ENCODE results near the gene PPIG. TPM values are rescaled to one million over a fixed set of nuclear protein-coding genes. Genes with fewer than 3 reads are reported as not detected.

Gene PPIG
- total and polyA plus RNA-seq, 9 of the 15 experiments (the other 6 are each of a cell fraction or from before 2014, with no cell fraction given): 52.5 to 166 (median 124) TPM

- TF ChIP-seq ZNF224 (CRISPR knock-in tag; IDR thresholded peaks at IDR 0.05) (no peak), PML (IDR thresholded peaks at IDR 0.05; ENCODE audit: low read length) (peak; percentile 64), MYBL2 (IDR thresholded peaks at IDR 0.05; ENCODE audit: low read depth) (no peak), MYBL2 (CRISPR knock-in tag; IDR thresholded peaks at IDR 0.05; ENCODE audit: borderline replicate concordance) (no peak), ZFP30 (CRISPR knock-in tag; IDR thresholded peaks at IDR 0.05; ENCODE audit: borderline replicate concordance) (no peak), RBM17 (IDR thresholded peaks at IDR 0.05; ENCODE audit: borderline replicate concordance, low read depth, low read length) (no peak), NCOA4 (IDR thresholded peaks at IDR 0.05; ENCODE audit: partially characterized antibody) (no peak), CC2D1A (IDR thresholded peaks at IDR 0.05) (peak; percentile 45; the same call in 1 of the 2 replicates), MTA1 (IDR thresholded peaks at IDR 0.05; ENCODE audit: borderline replicate concordance) (0 out of 2 replicates have a peak, but pooled peaks have one; percentile 19), SNAPC5 (CRISPR knock-in tag; IDR thresholded peaks at IDR 0.05) (no peak), ZNF263 (CRISPR knock-in tag; IDR thresholded peaks at IDR 0.05; ENCODE audit: borderline replicate concordance) (peak; percentile 97), SMARCB1 (IDR thresholded peaks at IDR 0.05; ENCODE audit: insufficient read length, low read depth) (peak; percentile 54), SP1 (CRISPR knock-in tag; IDR thresholded peaks at IDR 0.05) (no peak), BRF2 (IDR thresholded peaks at IDR 0.05; ENCODE audit: borderline replicate concordance, insufficient read depth, insufficient read length) (no peak), ZBTB7A (IDR thresholded peaks at IDR 0.05; ENCODE audit: borderline replicate concordance, control insufficient read depth, low read depth, low read length) (peak; percentile 69; the same call in 1 of the 2 replicates), CTCF (IDR thresholded peaks at IDR 0.05 in 2 of 3, conservative IDR thresholded peaks at IDR 0.05 in 1 of 3; ENCODE audit: insufficient read depth in 2 of 3, low read depth in 1 of 3, low read length in 3 of 3) (0 out of 6 replicates have a peak, but pooled peaks of 1 of the 3 experiments have one; percentile 5), ZBTB2 (IDR thresholded peaks at IDR 0.05) (0 out of 2 replicates have a peak, but pooled peaks have one; percentile 64), ZNF57 (CRISPR knock-in tag; IDR thresholded peaks at IDR 0.05) (no peak), HDAC2 (IDR thresholded peaks at IDR 0.05) (0 out of 2 replicates have a peak, but pooled peaks have one; percentile 33), MTA2 (IDR thresholded peaks at IDR 0.05; ENCODE audit: low read depth) (peak; percentile 68), ATF2 (CRISPR knock-in tag; IDR thresholded peaks at IDR 0.05) (no peak), VEZF1 (CRISPR knock-in tag; IDR thresholded peaks at IDR 0.05) (no peak)
Observed at GRCh38 chr2:169662744-169663143, 78.6 kb downstream of the PPIG start (continued).
